Stimulated activated CD8-positive, alpha-beta memory T cell treated with anti-CD3 and anti-CD28 coated beads, Interleukin-4, amount 100 ng/mL, for 4 hours (primary cell): ENCODE results near the gene TPBGL.
A peak's percentile ranks its signal among the peaks of the same experiment; 100 is the strongest.

Experiments used
- DNase-seq, 2 donors: peaks; one replicate each; pipeline ENCODE4 v3.0.0-alpha.2; 2020; ENCODE audit warnings: low read depth in 2 of 2, low spot score in 1 of 2

Gene TPBGL

GRCh38 chr11:75240311-75241035, at the start of gene TPBGL:
TSS of gene TPBGL (plus strand) at chr11:75240774. CDS start at chr11:75241050, 276 bp downstream.
- no peak for DNase-seq

- DNase-seq = no peak
Measured at GRCh38 chr11:75191330-75191717, 49.2 kb upstream of the TPBGL start.

GRCh38 chr11:75193271-75193670, 47.3 kb upstream of the TPBGL start:
- no peak for DNase-seq

- DNase-seq = no peak
Measured at GRCh38 chr11:75193711-75194110, 46.9 kb upstream of the TPBGL start.

GRCh38 chr11:75194147-75194546, 46.4 kb upstream of the TPBGL start:
- DNase-seq = no peak

- no peak for DNase-seq
Measured at GRCh38 chr11:75195167-75195962, 45.2 kb upstream of the TPBGL start.

GRCh38 chr11:75196426-75196825, 44.1 kb upstream of the TPBGL start:
- no peak for DNase-seq

- DNase-seq = no peak
Measured at GRCh38 chr11:75197512-75198277, 42.9 kb upstream of the TPBGL start.

GRCh38 chr11:75198278-75198973, 42.1 kb upstream of the TPBGL start:
- no peak for DNase-seq

- no peak for DNase-seq
Measured at GRCh38 chr11:75199412-75199955, 41.1 kb upstream of the TPBGL start.

- no peak for DNase-seq
Measured at GRCh38 chr11:75200051-75200450, 40.5 kb upstream of the TPBGL start.

GRCh38 chr11:75200531-75200930, 40.0 kb upstream of the TPBGL start:
- no peak for DNase-seq

- no peak for DNase-seq
Measured at GRCh38 chr11:75201771-75202170, 38.8 kb upstream of the TPBGL start.

- DNase-seq = no peak
Measured at GRCh38 chr11:75202195-75202594, 38.4 kb upstream of the TPBGL start.

GRCh38 chr11:75203138-75203537, 37.4 kb upstream of the TPBGL start:
- no peak for DNase-seq

GRCh38 chr11:75203641-75204011, 36.9 kb upstream of the TPBGL start:
- DNase-seq = no peak

GRCh38 chr11:75204012-75204674, 36.4 kb upstream of the TPBGL start:
- DNase-seq = no peak

GRCh38 chr11:75204685-75205563, 35.6 kb upstream of the TPBGL start:
- DNase-seq = peak; percentile 57 to 80

GRCh38 chr11:75205564-75206020, 35.0 kb upstream of the TPBGL start:
- DNase-seq = no peak
